ENCODE results near the gene CDKL1.
"Not testable (repeated sequence)": the region's sequence is repeated elsewhere in the genome, so short reads cannot be mapped to it uniquely, and the experiment has no call there.

- not testable (repeated sequence) for TF ChIP-seq CTCF, POLR2A (IDR thresholded peaks at IDR 0.05)
These were observed 40.4 kb downstream of the CDKL1 start for GRCh38 chr14:50356283-50356682.

Measured in testis (tissue), 2 donors.